CD4-positive, alpha-beta T cell treated with Interleukin-4 for 4 hours (primary cell): ENCODE results near the gene SPTSSA.
A peak's percentile ranks its signal among the peaks of the same experiment; 100 is the strongest.
"Not testable (repeated sequence)": the region's sequence is repeated elsewhere in the genome, so short reads cannot be mapped to it uniquely, and the experiment has no call there.

Experiments used
- DNase-seq: peaks from one replicate; pipeline ENCODE4 v3.0.0-alpha.2; 2020

SPTSSA gene

GRCh38 chr14:34470319-34470718, 8.3 kb upstream of the SPTSSA start:
- DNase-seq, result no peak

- DNase-seq, result no peak
Observed at GRCh38 chr14:34466691-34467090, 4.7 kb upstream of the SPTSSA start.

GRCh38 chr14:34465069-34465859, 3.2 kb upstream of the SPTSSA start:
- DNase-seq, result no peak

GRCh38 chr14:34463598-34463961, 1.5 kb upstream of the SPTSSA start:
- no peak for DNase-seq

- peak; percentile 20 for DNase-seq
Observed at GRCh38 chr14:34461334-34462131, 507 bp downstream of the SPTSSA start.

GRCh38 chr14:34460841-34461240, 1.2 kb downstream of the SPTSSA start:
- DNase-seq, result no peak

- DNase-seq, result no peak
Observed at GRCh38 chr14:34460295-34460694, 1.7 kb downstream of the SPTSSA start.

GRCh38 chr14:34457186-34457585, 4.9 kb downstream of the SPTSSA start:
- DNase-seq, result no peak

- no peak for DNase-seq
Observed at GRCh38 chr14:34453226-34453625, 8.8 kb downstream of the SPTSSA start.

GRCh38 chr14:34452258-34452822, 9.7 kb downstream of the SPTSSA start:
- DNase-seq, result no peak

- DNase-seq, result no peak
Observed at GRCh38 chr14:34450958-34451357, 11.1 kb downstream of the SPTSSA start.

- no peak for DNase-seq
Observed at GRCh38 chr14:34450542-34450915, 11.5 kb downstream of the SPTSSA start.

GRCh38 chr14:34449819-34450541, 12.1 kb downstream of the SPTSSA start:
- DNase-seq, result no peak

GRCh38 chr14:34439090-34439489, 22.9 kb downstream of the SPTSSA start:
- no peak for DNase-seq

- DNase-seq, result no peak
Observed at GRCh38 chr14:34438438-34438837, 23.6 kb downstream of the SPTSSA start.

GRCh38 chr14:34437729-34438080, 24.3 kb downstream of the SPTSSA start:
- DNase-seq, result no peak

- no peak for DNase-seq
Observed at GRCh38 chr14:34436960-34437728, 24.9 kb downstream of the SPTSSA start.

GRCh38 chr14:34436118-34436905, 25.7 kb downstream of the SPTSSA start:
- no peak for DNase-seq

- no peak for DNase-seq
Observed at GRCh38 chr14:34433957-34434356, 28.1 kb downstream of the SPTSSA start.

- not testable (repeated sequence) for DNase-seq
Observed at GRCh38 chr14:34428102-34428466, 34.0 kb downstream of the SPTSSA start.
